DND-41 (cell line): ENCODE measurements around the gene PRODH.

Experiments used
- ATAC-seq: fragments of 200-7000 bp; cut with Tn5 transposase; 3 replicates; pipeline ENCODE4 v1.9.1; 2021; ENCODE audit warnings: low read depth; ENCODE audit not compliant: insufficient read depth
- DNase-seq: peaks from one replicate; pipeline ENCODE4 v3.0.0-alpha.2; 2020
- H2AFZ ChIP-seq: 2 replicates; pipeline ENCODE4 v1.6.0; 2012; ENCODE audit warnings: low read depth, low read length
- H3K27ac ChIP-seq: 2 replicates; pipeline ENCODE4 v1.5.1; 2012; ENCODE audit warnings: low read length, inconsistent platforms
- H3K27me3 ChIP-seq: fragments of 200-600 bp; sonication (generic); 2 replicates; pipeline ENCODE4 v1.6.0; 2012; ENCODE audit warnings: low read length, mild to moderate bottlenecking, inconsistent platforms; ENCODE audit not compliant: insufficient read depth, poor library complexity
- H3K36me3 ChIP-seq: 2 replicates; pipeline ENCODE4 v1.5.1; 2012; ENCODE audit warnings: low read length, inconsistent platforms; ENCODE audit not compliant: insufficient read depth
- H3K4me1 ChIP-seq: 2 replicates; pipeline ENCODE4 v1.5.1; 2012; ENCODE audit warnings: mild to moderate bottlenecking, low read length; ENCODE audit not compliant: insufficient read depth
- H3K4me2 ChIP-seq: 2 replicates; pipeline ENCODE4 v1.6.0; 2012; ENCODE audit warnings: mild to moderate bottlenecking, moderate library complexity, low read length, inconsistent platforms; ENCODE audit not compliant: insufficient read depth
- H3K4me3 ChIP-seq, 2 experiments: fragments of 200-600 bp in 1 of 2; shearing (Covaris generic) in 1 of 2; 2 replicates each; pipeline ENCODE4 v1.5.1; 2012 to 2016; ENCODE audit warnings: inconsistent platforms in 2 of 2, low read length in 2 of 2, mild to moderate bottlenecking in 2 of 2, low read depth in 1 of 2, moderate library complexity in 1 of 2
- H3K79me2 ChIP-seq: 2 replicates; pipeline ENCODE4 v1.6.0; 2012; ENCODE audit warnings: low read length, inconsistent platforms; ENCODE audit not compliant: insufficient read depth
- H3K9ac ChIP-seq: 2 replicates; pipeline ENCODE4 v1.6.0; 2012; ENCODE audit warnings: low read depth, mild to moderate bottlenecking, inconsistent platforms, low read length, moderate library complexity
- H3K9me3 ChIP-seq: 2 replicates; pipeline ENCODE4 v1.5.1; 2012; ENCODE audit warnings: low read length, moderate library complexity, mild to moderate bottlenecking, inconsistent platforms; ENCODE audit not compliant: insufficient read depth, severe bottlenecking
- H4K20me1 ChIP-seq: 2 replicates; pipeline ENCODE4 v1.6.0; 2012; ENCODE audit warnings: low read length; ENCODE audit not compliant: insufficient read depth
- CTCF ChIP-seq: IDR thresholded peaks from 2 replicates; pipeline ENCODE4 v1.5.1; 2012; ENCODE audit warnings: borderline replicate concordance, low read length, moderate library complexity, mild to moderate bottlenecking; ENCODE audit not compliant: poor library complexity, severe bottlenecking; ENCODE audit errors: extremely low read depth
- EZH2 ChIP-seq: IDR thresholded peaks from 3 replicates; pipeline ENCODE4 v1.6.1; 2012; ENCODE audit warnings: borderline replicate concordance, low read depth, mild to moderate bottlenecking, moderate library complexity, low read length, inconsistent platforms; ENCODE audit not compliant: severe bottlenecking

PRODH gene

GRCh38 chr22:18977824-18978425, 41.8 kb upstream of the PRODH start:
- Histone ChIP-seq H3K4me1 (no peaks in the 10 kb centered on the region), H2AFZ (no peak overlapping the region), H3K4me2 (no peak overlapping the region), H3K36me3 (no peaks in the 10 kb centered on the region), H4K20me1 (no peaks in the 10 kb centered on the region), H3K9ac (no peak overlapping the region), H3K27me3 (no peaks in the 10 kb centered on the region), H3K9me3 (peaks cover 13% of the 10 kb centered on the region), H3K4me3 (no peak overlapping the region), H3K79me2 (no peaks in the 10 kb centered on the region), H3K27ac (no peak overlapping the region)
- no peak for ATAC-seq
- DNase-seq, result no peak
- TF ChIP-seq EZH2 (no peak), CTCF (no peak)

GRCh38 chr22:18976197-18976751, 40.2 kb upstream of the PRODH start:
- no peaks in the 10 kb centered on the region for H4K20me1 ChIP-seq
- no peak overlapping the region for H2AFZ ChIP-seq
- no peak for TF ChIP-seq CTCF
- TF ChIP-seq EZH2, result no peak
- H3K27ac ChIP-seq, result no peak overlapping the region
- no peak for DNase-seq
- H3K4me3 ChIP-seq, result no peak overlapping the region
- H3K79me2 ChIP-seq, result no peaks in the 10 kb centered on the region
- H3K27me3 ChIP-seq, result no peaks in the 10 kb centered on the region
- H3K36me3 ChIP-seq, result no peaks in the 10 kb centered on the region
- no peak for ATAC-seq
- H3K4me2 ChIP-seq, result no peak overlapping the region
- no peaks in the 10 kb centered on the region for H3K4me1 ChIP-seq
- H3K9me3 ChIP-seq, result peaks cover 11% of the 10 kb centered on the region
- H3K9ac ChIP-seq, result no peak overlapping the region

- Histone ChIP-seq H2AFZ (no peak overlapping the region), H3K27ac (no peak overlapping the region), H3K9ac (no peak overlapping the region), H3K4me2 (no peak overlapping the region), H3K79me2 (no peaks in the 10 kb centered on the region), H3K36me3 (no peaks in the 10 kb centered on the region), H3K9me3 (peaks cover 4% of the 10 kb centered on the region), H4K20me1 (no peaks in the 10 kb centered on the region), H3K27me3 (no peaks in the 10 kb centered on the region), H3K4me3 (no peak overlapping the region), H3K4me1 (no peaks in the 10 kb centered on the region)
- no peak for TF ChIP-seq CTCF
- TF ChIP-seq EZH2, result no peak
- ATAC-seq, result no peak
- DNase-seq, result no peak
Measured at GRCh38 chr22:18975434-18976196, 39.5 kb upstream of the PRODH start.
